Esophagus squamous epithelium (tissue), 5 donors: Measurements from ENCODE around the gene ADGRD1. TPM values are rescaled to one million over a fixed set of nuclear protein-coding genes. Genes with fewer than 3 reads are reported as not detected.

Source experiments
- DNase-seq: peaks from one replicate; lab custom pipeline; 2025; lab: John Stamatoyannopoulos, UW
- H3K27ac ChIP-seq, 4 donors: fragments of 200-600 bp; sonication (generic); one replicate each; pipeline ENCODE4 v1.5.1; 2016 to 2019; ENCODE audit warnings: mild to moderate bottlenecking in 1 of 4
- H3K27me3 ChIP-seq, 4 donors: fragments of 200-600 bp; sonication (generic); 1 replicate in 3 of 4; 2 replicates in 1 of 4; pipeline versions ENCODE4 v1.5.1 to v1.6.0; 2017 to 2021; ENCODE audit warnings: antibody characterized with exemption in 1 of 4
- H3K36me3 ChIP-seq, 3 donors: fragments of 200-600 bp; sonication (generic); one replicate each; pipeline ENCODE4 v1.5.1; 2016 to 2019
- H3K4me1 ChIP-seq, 3 donors: fragments of 200-600 bp; sonication (generic); one replicate each; pipeline ENCODE4 v1.5.1; 2017 to 2019
- H3K4me3 ChIP-seq, 4 donors: fragments of 200-600 bp; sonication (generic); 1 replicate in 3 of 4; 2 replicates in 1 of 4; pipeline ENCODE4 v1.5.1; 2016 to 2019; ENCODE audit warnings: mild to moderate bottlenecking in 2 of 4, moderate library complexity in 1 of 4
- H3K9me3 ChIP-seq, 3 donors: fragments of 200-600 bp; sonication (generic); one replicate each; pipeline ENCODE4 v1.5.1; 2016 to 2019
- CTCF ChIP-seq, 6 experiments: fragments of 450-650 bp in 4 of 6; fragments of 200-600 bp in 2 of 6; sonication (generic) in 2 of 6; IDR thresholded peaks; one replicate each; pipeline ENCODE4 v1.5.1; 2016 to 2019; ENCODE audit warnings: antibody characterized with exemption in 6 of 6, mild to moderate bottlenecking in 4 of 6, moderate library complexity in 4 of 6
- POLR2A ChIP-seq, 4 donors: fragments of 450-650 bp; IDR thresholded peaks; one replicate each; pipeline ENCODE4 v1.6.1; 2017; ENCODE audit warnings: antibody characterized with exemption in 4 of 4, mild to moderate bottlenecking in 4 of 4, moderate library complexity in 3 of 4
- WGBS, 2 donors: methylation state at CpG; one replicate each; pipeline ENCODE4 v1.1.5; 2018; 5-methylcytosine and 5-hydroxymethylcytosine counted together
- intact Hi-C: fragments of 100-400 bp; cut with DNase I; formaldehyde crosslinking; loops from one replicate; pipeline ENCODE4 v1.15.0; 2022
- total RNA-seq, 4 donors: library from RNA; depleted of rRNA; stranded (reverse); fragments of >200 nt; gene quantifications; one replicate each; pipeline ENCODE4 v1.1.0, GENCODE V29; 2016
- donor health status: DM: yes; HTN: yes; CAD: no.

Gene ADGRD1
- total RNA-seq, 4 donors from 2014 or later = 2.2 to 28.2 (median 8.8) TPM

- Histone ChIP-seq H3K4me3 (no peak overlapping the region), H3K27me3 (peaks cover 0 to 9% (median 0%) of the 10 kb centered on the region in 4 donors), H3K27ac (peak overlapping the region in 2 of 4 donors; percentile 57 to 70), H3K36me3 (no peaks in the 10 kb centered on the region), H3K4me1 (peaks cover 0 to 12% (median 0%) of the 10 kb centered on the region in 3 donors), H3K9me3 (no peaks in the 10 kb centered on the region)
- WGBS, 2 donors = 73 to 80% methylated on average over 8 to 13 of the region's 18 CpGs
- no peak for DNase-seq
- TF ChIP-seq CTCF (IDR thresholded peaks at IDR 0.05) (no peak), POLR2A (IDR thresholded peaks at IDR 0.05) (no peak)
- intact Hi-C loops = no loop called here
Measured at GRCh38 chr12:131010396-131011131, 56.9 kb downstream of the ADGRD1 start.

- TF ChIP-seq CTCF (IDR thresholded peaks at IDR 0.05) (no peak), POLR2A (IDR thresholded peaks at IDR 0.05) (no peak)
- no peak for DNase-seq
- WGBS, 2 donors = 82 to 85% methylated on average over 35 to 38 of the region's 40 CpGs
- Histone ChIP-seq H3K4me3 (no peak overlapping the region), H3K27ac (peak overlapping the region in 2 of 4 donors; percentile 57 to 70), H3K36me3 (no peaks in the 10 kb centered on the region), H3K27me3 (peaks cover 0 to under 1% (median 0%) of the 10 kb centered on the region in 4 donors), H3K9me3 (no peaks in the 10 kb centered on the region), H3K4me1 (peaks cover 0 to 12% (median 0%) of the 10 kb centered on the region in 3 donors)
- intact Hi-C loops = no loop called here
Measured at GRCh38 chr12:131011165-131012079, 57.7 kb downstream of the ADGRD1 start.

GRCh38 chr12:131012279-131013069, 58.8 kb downstream of the ADGRD1 start:
- no peaks in the 10 kb centered on the region for H3K27me3 ChIP-seq
- no peak for DNase-seq
- H3K27ac ChIP-seq = no peak overlapping the region
- intact Hi-C loops = no loop called here
- TF ChIP-seq CTCF (IDR thresholded peaks at IDR 0.05) (no peak), POLR2A (IDR thresholded peaks at IDR 0.05) (no peak)
- peaks cover 0 to 2% (median 0%) of the 10 kb centered on the region in 3 donors for H3K4me1 ChIP-seq
- no peaks in the 10 kb centered on the region for H3K36me3 ChIP-seq
- 81 to 82% methylated on average over 19 to 23 of the region's 23 CpGs for WGBS, 2 donors
- H3K4me3 ChIP-seq = no peak overlapping the region
- H3K9me3 ChIP-seq = no peaks in the 10 kb centered on the region

- DNase-seq = no peak
- intact Hi-C loops = no loop called here
- Histone ChIP-seq H3K4me3 (no peak overlapping the region), H3K9me3 (no peaks in the 10 kb centered on the region), H3K27me3 (no peaks in the 10 kb centered on the region), H3K36me3 (no peaks in the 10 kb centered on the region), H3K4me1 (no peaks in the 10 kb centered on the region), H3K27ac (no peak overlapping the region)
- WGBS, 2 donors = 70 to 78% methylated on average over 4 to 5 of the region's 7 CpGs
- TF ChIP-seq POLR2A (IDR thresholded peaks at IDR 0.05) (no peak), CTCF (IDR thresholded peaks at IDR 0.05) (no peak)
Measured at GRCh38 chr12:131013118-131013517, 59.4 kb downstream of the ADGRD1 start.
